DMS53 treated with DMSO at 0.1 percent for 48 hours (cell line): ENCODE results near the gene FAM3D.

ENCODE experiments used
- DNase-seq: peaks from one replicate; lab custom pipeline; 2025; ENCODE audit not compliant: unreplicated experiment; lab: John Stamatoyannopoulos, UW

The FAM3D gene

GRCh38 chr3:58657571-58658141, 8.9 kb downstream of the FAM3D start:
- no peak for DNase-seq

GRCh38 chr3:58657036-58657520, 9.5 kb downstream of the FAM3D start:
- DNase-seq: no peak

GRCh38 chr3:58656631-58657030, 9.9 kb downstream of the FAM3D start:
- DNase-seq: no peak

GRCh38 chr3:58654466-58654865, 12.1 kb downstream of the FAM3D start:
- DNase-seq: no peak

GRCh38 chr3:58652624-58653023, 13.9 kb downstream of the FAM3D start:
- DNase-seq: no peak

GRCh38 chr3:58651276-58651675, 15.3 kb downstream of the FAM3D start:
- no peak for DNase-seq

- DNase-seq: peak; percentile 8
These were observed 19.0 kb downstream of the FAM3D start for GRCh38 chr3:58647381-58648141.

- no peak for DNase-seq
These were observed 20.1 kb downstream of the FAM3D start for GRCh38 chr3:58646503-58646902.

- no peak for DNase-seq
These were observed 20.8 kb downstream of the FAM3D start for GRCh38 chr3:58645726-58646125.

- DNase-seq: no peak
These were observed 23.7 kb downstream of the FAM3D start for GRCh38 chr3:58642846-58643245.

- peak; percentile 6 for DNase-seq
These were observed 25.7 kb downstream of the FAM3D start for GRCh38 chr3:58640700-58641372.

GRCh38 chr3:58639842-58640241, 26.7 kb downstream of the FAM3D start:
- DNase-seq: no peak

GRCh38 chr3:58639001-58639400, 27.6 kb downstream of the FAM3D start:
- no peak for DNase-seq

GRCh38 chr3:58638591-58638990, 28.0 kb downstream of the FAM3D start:
- no peak for DNase-seq

- no peak for DNase-seq
These were observed 29.1 kb downstream of the FAM3D start for GRCh38 chr3:58637509-58637908.

GRCh38 chr3:58635371-58636285, 30.9 kb downstream of the FAM3D start:
- DNase-seq: no peak

- no peak for DNase-seq
These were observed 33.3 kb downstream of the FAM3D start for GRCh38 chr3:58633157-58633865.

GRCh38 chr3:58631742-58632141, 34.8 kb downstream of the FAM3D start:
- DNase-seq: no peak

GRCh38 chr3:58630710-58631092, 35.9 kb downstream of the FAM3D start:
- no peak for DNase-seq

- DNase-seq: no peak
These were observed 36.4 kb downstream of the FAM3D start for GRCh38 chr3:58630076-58630709.
